ENCODE measurements around the gene RPS21.

- TF ChIP-seq EZH2phosphoT487 (IDR thresholded peaks at IDR 0.05; ENCODE audit: insufficient read depth, low read depth) (no peak), EZH2 (IDR thresholded peaks at IDR 0.05; ENCODE audit: insufficient read depth, poor library complexity, severe bottlenecking) (no peak)
Observed at GRCh38 chr20:62347445-62347844, 39.5 kb upstream of the RPS21 start.

Measured in GM23248 (cell line).